ENCODE data around the gene ERCC8.
"Not testable (repeated sequence)": the region's sequence is repeated elsewhere in the genome, so short reads cannot be mapped to it uniquely, and the experiment has no call there.

ERCC8 gene

DNA sequence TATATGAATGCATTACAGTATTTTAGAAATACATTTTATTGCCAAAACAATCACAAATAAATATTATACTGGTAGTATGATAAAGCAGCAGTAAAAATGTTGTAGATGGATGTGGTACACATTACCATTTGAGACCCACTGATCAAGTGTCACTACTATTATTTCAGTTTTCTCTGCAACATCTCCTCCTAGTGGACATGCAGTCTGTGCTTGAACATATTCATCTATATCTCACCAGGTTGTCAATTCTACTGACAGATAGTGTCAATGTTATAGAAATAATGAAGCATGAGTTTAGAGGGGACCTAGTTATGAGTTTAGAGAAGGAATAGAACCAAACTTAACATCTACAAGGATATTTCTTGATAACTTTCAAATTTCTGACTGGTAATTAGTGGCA lies 61.6 kb downstream of the ERCC8 start:
- H3K4me1 ChIP-seq (ENCODE audit: control insufficient read depth, insufficient read depth, low read depth, low read length): no peaks in the 10 kb centered on the region
- H3K36me3 ChIP-seq (ENCODE audit: control insufficient read depth in 1 of 2, insufficient read depth in 2 of 2, low read depth in 1 of 2, low read length in 2 of 2): peaks cover 0 to 3% of the 10 kb centered on the region in 2 experiments
- H2BK15ac ChIP-seq (ENCODE audit: low read depth, poor library complexity, severe bottlenecking): no peak overlapping the region
- H2BK5ac ChIP-seq (ENCODE audit: low read depth, low read length, poor library complexity, severe bottlenecking): no peak overlapping the region
- H2AK5ac ChIP-seq (ENCODE audit: low read length, severe bottlenecking): no peak overlapping the region
- H3K4ac ChIP-seq (ENCODE audit: low read depth in 1 of 2, low read length in 2 of 2): no peak overlapping the region
- no peak overlapping the region for H2BK120ac ChIP-seq (ENCODE audit: low read depth, low read length)
- no peak overlapping the region for H3K18ac ChIP-seq (ENCODE audit: low read depth in 1 of 2, low read length in 2 of 2)
- H3K14ac ChIP-seq (ENCODE audit: low read length in 2 of 2): no peak overlapping the region
- no peak overlapping the region for H3K9ac ChIP-seq (ENCODE audit: low read length)
- H2AFZ ChIP-seq (ENCODE audit: low read depth, low read length): no peak overlapping the region
- no peak overlapping the region for H3K23ac ChIP-seq (ENCODE audit: low read length in 2 of 2)
- H4K8ac ChIP-seq (ENCODE audit: low read length): no peak overlapping the region
- no peaks in the 10 kb centered on the region for H3K9me3 ChIP-seq (ENCODE audit: control insufficient read depth, low read length)
- no peak overlapping the region for H3K4me2 ChIP-seq (ENCODE audit: low read length, poor library complexity, severe bottlenecking)
- no peak overlapping the region for H3K27ac ChIP-seq (ENCODE audit: low read length, poor library complexity, severe bottlenecking)
- no peaks in the 10 kb centered on the region for H3K79me1 ChIP-seq (replicated peaks; ENCODE audit: low read length, poor library complexity, severe bottlenecking)
- H2BK12ac ChIP-seq (ENCODE audit: low read length in 2 of 2): no peak overlapping the region
- DNase-seq: peak; percentile 6
- no peak overlapping the region for H3K4me3 ChIP-seq (ENCODE audit: insufficient read depth in 1 of 2, low read depth in 1 of 2, low read length in 2 of 2)
- H4K91ac ChIP-seq (ENCODE audit: low read length): no peak overlapping the region
- H3K27me3 ChIP-seq (ENCODE audit: control insufficient read depth in 1 of 2, insufficient read depth in 1 of 2, low read length in 2 of 2): no peaks in the 10 kb centered on the region

DNA sequence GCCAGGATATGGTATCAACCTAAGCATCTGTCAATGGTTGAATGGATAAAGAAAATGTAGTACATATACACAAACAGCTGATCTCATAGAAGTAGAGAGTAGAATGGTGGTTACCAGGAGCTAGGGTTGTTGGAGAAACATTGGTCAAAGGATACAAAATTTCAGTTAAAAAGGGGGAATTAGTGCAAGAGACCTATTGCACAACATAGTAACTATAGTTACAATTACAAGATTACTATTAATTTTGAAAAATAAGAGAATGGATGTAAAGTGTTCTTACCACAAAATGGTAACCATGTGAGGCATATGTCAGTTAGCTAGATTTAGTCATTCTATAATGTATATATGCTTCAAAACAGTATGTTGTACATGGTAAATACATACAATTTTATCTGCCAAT lies 72.0 kb downstream of the ERCC8 start:
- no peak overlapping the region for H3K23ac ChIP-seq (ENCODE audit: low read length in 2 of 2)
- H3K27me3 ChIP-seq (ENCODE audit: control insufficient read depth in 1 of 2, insufficient read depth in 1 of 2, low read length in 2 of 2): no peaks in the 10 kb centered on the region
- H3K18ac ChIP-seq (ENCODE audit: low read depth in 1 of 2, low read length in 2 of 2): no peak overlapping the region
- H3K36me3 ChIP-seq (ENCODE audit: control insufficient read depth in 1 of 2, insufficient read depth in 2 of 2, low read depth in 1 of 2, low read length in 2 of 2): no peaks in the 10 kb centered on the region
- no peaks in the 10 kb centered on the region for H3K4me1 ChIP-seq (ENCODE audit: control insufficient read depth, insufficient read depth, low read depth, low read length)
- H3K27ac ChIP-seq (ENCODE audit: low read length, poor library complexity, severe bottlenecking): no peak overlapping the region
- no peak overlapping the region for H3K9ac ChIP-seq (ENCODE audit: low read length)
- peaks cover 17% of the 10 kb centered on the region for H3K9me3 ChIP-seq (ENCODE audit: control insufficient read depth, low read length)
- H2BK5ac ChIP-seq (ENCODE audit: low read depth, low read length, poor library complexity, severe bottlenecking): no peak overlapping the region
- no peak overlapping the region for H2BK15ac ChIP-seq (ENCODE audit: low read depth, poor library complexity, severe bottlenecking)
- H3K4me2 ChIP-seq (ENCODE audit: low read length, poor library complexity, severe bottlenecking): no peak overlapping the region
- no peak overlapping the region for H3K4ac ChIP-seq (ENCODE audit: low read depth in 1 of 2, low read length in 2 of 2)
- no peak overlapping the region for H4K91ac ChIP-seq (ENCODE audit: low read length)
- no peak overlapping the region for H4K8ac ChIP-seq (ENCODE audit: low read length)
- no peaks in the 10 kb centered on the region for H3K79me1 ChIP-seq (replicated peaks; ENCODE audit: low read length, poor library complexity, severe bottlenecking)
- no peak overlapping the region for H3K14ac ChIP-seq (ENCODE audit: low read length in 2 of 2)
- H2BK120ac ChIP-seq (ENCODE audit: low read depth, low read length): no peak overlapping the region
- DNase-seq: no peak
- no peak overlapping the region for H2AFZ ChIP-seq (ENCODE audit: low read depth, low read length)
- H2AK5ac ChIP-seq (ENCODE audit: low read length, severe bottlenecking): no peak overlapping the region
- no peak overlapping the region for H3K4me3 ChIP-seq (ENCODE audit: insufficient read depth in 1 of 2, low read depth in 1 of 2, low read length in 2 of 2)
- no peak overlapping the region for H2BK12ac ChIP-seq (ENCODE audit: low read length in 2 of 2)

DNA sequence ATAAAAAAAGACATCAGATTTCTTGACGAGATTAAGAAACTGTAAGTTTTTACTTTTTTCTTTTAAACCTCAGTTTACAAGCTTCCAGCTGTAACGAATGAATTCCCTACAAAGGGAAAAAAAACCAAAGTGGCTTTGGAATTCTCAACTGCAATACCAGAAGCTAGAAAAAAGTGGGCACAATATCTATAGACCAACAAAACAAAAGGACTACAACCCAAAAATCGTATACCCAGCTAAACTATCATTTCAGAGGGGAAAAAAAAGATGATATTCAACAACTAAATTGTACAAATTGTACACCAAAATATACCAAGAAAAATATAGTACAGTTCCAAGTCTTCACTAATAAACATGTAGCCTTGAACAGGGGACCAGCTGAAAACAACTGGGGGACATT lies 74.0 kb downstream of the ERCC8 start:
- Histone ChIP-seq H3K27me3 (ENCODE audit: control insufficient read depth in 1 of 2, insufficient read depth in 1 of 2, low read length in 2 of 2) (no peaks in the 10 kb centered on the region), H3K14ac (ENCODE audit: low read length in 2 of 2) (no peak overlapping the region), H3K4me1 (ENCODE audit: control insufficient read depth, insufficient read depth, low read depth, low read length) (no peaks in the 10 kb centered on the region), H3K36me3 (ENCODE audit: control insufficient read depth in 1 of 2, insufficient read depth in 2 of 2, low read depth in 1 of 2, low read length in 2 of 2) (no peaks in the 10 kb centered on the region), H2BK120ac (ENCODE audit: low read depth, low read length) (no peak overlapping the region), H2BK15ac (ENCODE audit: low read depth, poor library complexity, severe bottlenecking) (no peak overlapping the region), H2AK5ac (ENCODE audit: low read length, severe bottlenecking) (no peak overlapping the region), H3K79me1 (replicated peaks; ENCODE audit: low read length, poor library complexity, severe bottlenecking) (no peaks in the 10 kb centered on the region), H3K18ac (ENCODE audit: low read depth in 1 of 2, low read length in 2 of 2) (no peak overlapping the region), H3K9me3 (ENCODE audit: control insufficient read depth, low read length) (peaks cover 17% of the 10 kb centered on the region), H2BK12ac (ENCODE audit: low read length in 2 of 2) (no peak overlapping the region), H2BK5ac (ENCODE audit: low read depth, low read length, poor library complexity, severe bottlenecking) (no peak overlapping the region), H4K8ac (ENCODE audit: low read length) (no peak overlapping the region), H4K91ac (ENCODE audit: low read length) (no peak overlapping the region), H3K4me2 (ENCODE audit: low read length, poor library complexity, severe bottlenecking) (no peak overlapping the region), H2AFZ (ENCODE audit: low read depth, low read length) (no peak overlapping the region), H3K27ac (ENCODE audit: low read length, poor library complexity, severe bottlenecking) (no peak overlapping the region), H3K4ac (ENCODE audit: low read depth in 1 of 2, low read length in 2 of 2) (no peak overlapping the region), H3K9ac (ENCODE audit: low read length) (no peak overlapping the region), H3K23ac (ENCODE audit: low read length in 2 of 2) (no peak overlapping the region), H3K4me3 (ENCODE audit: insufficient read depth in 1 of 2, low read depth in 1 of 2, low read length in 2 of 2) (no peak overlapping the region)
- 96% methylated on average over 2 of the region's 3 CpGs for WGBS
- no peak for DNase-seq

DNA sequence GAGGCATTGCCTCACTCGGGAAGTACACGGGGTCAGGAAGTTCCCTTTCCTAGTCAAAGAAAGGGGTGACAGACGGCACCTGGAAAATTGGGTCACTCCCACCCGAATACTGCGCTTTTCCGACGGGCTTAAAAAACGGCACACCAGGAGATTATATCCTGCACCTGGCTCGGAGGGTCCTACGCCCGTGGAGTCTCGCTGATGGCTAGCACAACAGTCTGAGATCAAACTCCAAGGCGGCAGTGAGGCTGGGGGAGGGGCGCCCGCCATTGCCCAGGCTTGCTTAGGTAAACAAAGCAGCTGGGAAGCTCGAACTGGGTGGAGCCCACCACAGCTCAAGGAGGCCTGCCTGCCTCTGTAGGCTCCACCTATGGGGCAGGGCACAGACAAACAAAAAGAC lies 84.3 kb downstream of the ERCC8 start:
- not testable (repeated sequence) for H3K4ac ChIP-seq (ENCODE audit: low read depth in 1 of 2, low read length in 2 of 2); H2BK5ac ChIP-seq (ENCODE audit: low read depth, low read length, poor library complexity, severe bottlenecking); H4K91ac ChIP-seq (ENCODE audit: low read length); H3K9me3 ChIP-seq (ENCODE audit: control insufficient read depth, low read length); H3K27ac ChIP-seq (ENCODE audit: low read length, poor library complexity, severe bottlenecking); H3K23ac ChIP-seq (ENCODE audit: low read length in 2 of 2); H3K9ac ChIP-seq (ENCODE audit: low read length); H2BK120ac ChIP-seq (ENCODE audit: low read depth, low read length); H3K27me3 ChIP-seq (ENCODE audit: control insufficient read depth in 1 of 2, insufficient read depth in 1 of 2, low read length in 2 of 2); H3K4me2 ChIP-seq (ENCODE audit: low read length, poor library complexity, severe bottlenecking); H3K36me3 ChIP-seq (ENCODE audit: control insufficient read depth in 1 of 2, insufficient read depth in 2 of 2, low read depth in 1 of 2, low read length in 2 of 2); H3K79me1 ChIP-seq (replicated peaks; ENCODE audit: low read length, poor library complexity, severe bottlenecking); H3K4me3 ChIP-seq (ENCODE audit: insufficient read depth in 1 of 2, low read depth in 1 of 2, low read length in 2 of 2); H3K18ac ChIP-seq (ENCODE audit: low read depth in 1 of 2, low read length in 2 of 2); H3K4me1 ChIP-seq (ENCODE audit: control insufficient read depth, insufficient read depth, low read depth, low read length); H2BK15ac ChIP-seq (ENCODE audit: low read depth, poor library complexity, severe bottlenecking); H3K14ac ChIP-seq (ENCODE audit: low read length in 2 of 2); DNase-seq; H2AK5ac ChIP-seq (ENCODE audit: low read length, severe bottlenecking); H2AFZ ChIP-seq (ENCODE audit: low read depth, low read length); H4K8ac ChIP-seq (ENCODE audit: low read length); H2BK12ac ChIP-seq (ENCODE audit: low read length in 2 of 2)
- 92% methylated on average over 16 of the region's 16 CpGs for WGBS
